K562 (cell line): ENCODE measurements around the gene JMJD1C. TPM values are rescaled to one million over a fixed set of nuclear protein-coding genes. Genes with fewer than 3 reads are reported as not detected.

Experiments
- ARHGAP35 ChIP-seq: fragments of 450-650 bp; IDR thresholded peaks from 2 replicates; pipeline ENCODE4 v1.6.1; 2018; ENCODE audit not compliant: partially characterized antibody
- BHLHE40 ChIP-seq: IDR thresholded peaks from 2 replicates; pipeline ENCODE4 v1.6.1; 2011; ENCODE audit warnings: low read length, improper control_type of control experiment
- BRF2 ChIP-seq: IDR thresholded peaks from 3 replicates; pipeline ENCODE4 v1.6.1; 2011; ENCODE audit warnings: borderline replicate concordance, mild to moderate bottlenecking; ENCODE audit not compliant: insufficient read length, insufficient read depth
- CBX1 ChIP-seq: sonication (generic); IDR thresholded peaks from 2 replicates; pipeline ENCODE4 v1.6.1; 2016; ENCODE audit warnings: antibody characterized with exemption, low read depth, mild to moderate bottlenecking
- CBX8 ChIP-seq: fragments of 200-600 bp; sonication (generic); IDR thresholded peaks from 2 replicates; pipeline ENCODE4 v1.6.1; 2012; ENCODE audit warnings: borderline replicate concordance, mixed run types, low read depth, mild to moderate bottlenecking, moderate library complexity, mixed read lengths, low read length, control low read depth, inconsistent platforms; ENCODE audit not compliant: poor library complexity, severe bottlenecking; ENCODE audit errors: extremely low read depth
- CREM ChIP-seq: IDR thresholded peaks from 2 replicates; pipeline ENCODE4 v1.6.1; 2014; ENCODE audit warnings: antibody characterized with exemption, low read depth
- ELF2 ChIP-seq: fragments of 250-450 bp; sonication (Bioruptor Pico); IDR thresholded peaks from 2 replicates; pipeline ENCODE4 v1.5.0; 2021; ENCODE audit warnings: mild to moderate bottlenecking
- ESRRA ChIP-seq: fragments of 450-650 bp; IDR thresholded peaks from 2 replicates; pipeline ENCODE4 v1.6.1; 2014; ENCODE audit warnings: low read depth, mild to moderate bottlenecking, moderate library complexity, borderline replicate concordance
- HDAC6 ChIP-seq: IDR thresholded peaks from 2 replicates; pipeline ENCODE4 v1.6.1; 2012; ENCODE audit warnings: low read depth, mild to moderate bottlenecking, control low read depth, inconsistent platforms, low read length, moderate library complexity
- KDM5B ChIP-seq: fragments of 200-600 bp; sonication (generic); IDR thresholded peaks from 2 replicates; pipeline ENCODE4 v1.6.1; 2012; ENCODE audit warnings: low read depth, mild to moderate bottlenecking, moderate library complexity, low read length, control low read depth, inconsistent platforms; ENCODE audit not compliant: insufficient replicate concordance
- NFYB ChIP-seq: IDR thresholded peaks from 2 replicates; pipeline ENCODE4 v1.6.1; 2011; ENCODE audit warnings: mild to moderate bottlenecking, moderate library complexity; ENCODE audit not compliant: insufficient read length; ENCODE audit errors: extremely low read depth
- SNAPC5 ChIP-seq: fragments of 250-450 bp; sonication (Bioruptor Pico); IDR thresholded peaks from 2 replicates; pipeline ENCODE4 v1.8.0; 2021; ENCODE audit warnings: moderate library complexity, mild to moderate bottlenecking, inconsistent platforms
- TOE1 ChIP-seq, 2 experiments: fragments of 450-650 bp in 1 of 2; sonication (generic) in 1 of 2; formaldehyde crosslinking in 1 of 2; IDR thresholded peaks; 2 replicates each; pipeline versions ENCODE4 v1.7.1 to v1.8.0; 2016 to 2022; ENCODE audit warnings: borderline replicate concordance in 2 of 2, mild to moderate bottlenecking in 2 of 2, antibody characterized with exemption in 1 of 2, inconsistent platforms in 1 of 2, low read depth in 1 of 2, missing genetic modification reagents in 1 of 2, moderate library complexity in 1 of 2
- UBTF ChIP-seq, 2 experiments: IDR thresholded peaks; 2 replicates each; pipeline ENCODE4 v1.6.1; 2012; ENCODE audit warnings: improper control_type of control experiment in 2 of 2, low read depth in 2 of 2, low read length in 2 of 2, borderline replicate concordance in 1 of 2
- ZBTB43 ChIP-seq: sonication (generic); formaldehyde crosslinking; IDR thresholded peaks from 2 replicates; pipeline ENCODE4 v1.8.0; 2023; ENCODE audit warnings: mild to moderate bottlenecking, missing genetic modification reagents
- ZHX1 ChIP-seq: fragments of 150-350 bp; conservative IDR thresholded peaks from 2 replicates; pipeline ENCODE4 v1.6.1; 2014; ENCODE audit warnings: low read length
- ZNF57 ChIP-seq: fragments of 450-650 bp; formaldehyde crosslinking; IDR thresholded peaks from 2 replicates; pipeline ENCODE4 v1.4.0; 2020; ENCODE audit warnings: mild to moderate bottlenecking, moderate library complexity
- ZSCAN32 ChIP-seq: fragments of 450-650 bp; formaldehyde crosslinking; IDR thresholded peaks from 2 replicates; pipeline ENCODE4 v1.4.0; 2020; ENCODE audit warnings: mild to moderate bottlenecking, moderate library complexity
- polyA plus RNA-seq, 8 experiments: library from polyadenylated mRNA; depleted of rRNA in 4 of 8; stranded (reverse) in 5 of 8; unstranded in 3 of 8; fragments of >200 nt; fragmentation: Nextera tagmentation in 2 of 8; fragmentation: Illumina TruSeq in 1 of 8; extraction: Ambion mirVana in 2 of 8; extraction: Trizol in 1 of 8; gene quantifications; 2 replicates each; pipeline versions ENCODE4 v1.2.1 to v1.2.3, GENCODE V29; 2011 to 2014; ENCODE audit warnings: inconsistent platforms in 1 of 8, missing spikeins in 1 of 8
- total RNA-seq, 7 experiments: library from RNA; depleted of rRNA in 6 of 7; stranded (reverse); fragments of >200 nt in 6 of 7; fragmentation: Illumina TruSeq in 2 of 7; extraction: Trizol in 2 of 7; gene quantifications; 2 replicates each; pipeline versions ENCODE4 v1.2.1 to v1.2.3, GENCODE V29; 2011 to 2021; ENCODE audit warnings: low replicate concordance in 1 of 7

Gene JMJD1C
- total and polyA plus RNA-seq, 9 of the 15 experiments (the other 6 are each of a cell fraction or from before 2014, with no cell fraction given): 25.3 to 68.0 (median 47.2) TPM

- TF ChIP-seq CBX8 (no peak), ZBTB43 (no peak), ARHGAP35 (no peak), UBTF (IDR thresholded peaks at IDR 0.05; ENCODE audit: borderline replicate concordance in 1 of 2, low read depth in 2 of 2, low read length in 2 of 2) (0 out of 4 replicates have a peak, but pooled peaks of 1 of the 2 experiments have one; percentile 5), CBX1 (no peak; the same call in 1 of the 2 replicates), TOE1 (IDR thresholded peaks at IDR 0.05; ENCODE audit: borderline replicate concordance) (no peak), TOE1 (CRISPR knock-in tag; IDR thresholded peaks at IDR 0.05; ENCODE audit: borderline replicate concordance, low read depth) (no peak), KDM5B (no peak), ZHX1 (no peak), HDAC6 (no peak), ZNF57 (CRISPR knock-in tag) (no peak), ESRRA (peak; percentile 31; the same call in 1 of the 2 replicates), BRF2 (no peak), SNAPC5 (CRISPR knock-in tag) (no peak), ZSCAN32 (CRISPR knock-in tag) (no peak), BHLHE40 (no peak), ELF2 (CRISPR knock-in tag) (no peak), NFYB (no peak), CREM (no peak)
Measured at GRCh38 chr10:63464402-63465292, 1.1 kb downstream of the JMJD1C start (continued).
